GM19463 (cell line): Measurements from ENCODE around the gene METRNL.
"Not testable (repeated sequence)": the region's sequence is repeated elsewhere in the genome, so short reads cannot be mapped to it uniquely, and the experiment has no call there.

ENCODE experiments used
- ATAC-seq: cut with Tn5 transposase; IDR thresholded peaks from one replicate; pipeline ENCODE4 v1.9.1; 2021; ENCODE audit warnings: mild to moderate bottlenecking, moderate library complexity; ENCODE audit not compliant: unreplicated experiment

Gene METRNL

GRCh38 chr17:83051396-83052240, 27.8 kb upstream of the METRNL start:
- ATAC-seq = peak; percentile 83

- ATAC-seq = no peak
Measured at GRCh38 chr17:83052241-83052564, 27.2 kb upstream of the METRNL start.

GRCh38 chr17:83053021-83053681, 26.3 kb upstream of the METRNL start:
- no peak for ATAC-seq

GRCh38 chr17:83053739-83054451, 25.5 kb upstream of the METRNL start:
- no peak for ATAC-seq

GRCh38 chr17:83054518-83055125, 24.8 kb upstream of the METRNL start:
- ATAC-seq = no peak

GRCh38 chr17:83055176-83055575, 24.2 kb upstream of the METRNL start:
- not testable (repeated sequence) for ATAC-seq

GRCh38 chr17:83055911-83056582, 23.4 kb upstream of the METRNL start:
- ATAC-seq = no peak

GRCh38 chr17:83056583-83057396, 22.6 kb upstream of the METRNL start:
- ATAC-seq = no peak

GRCh38 chr17:83057397-83057761, 22.0 kb upstream of the METRNL start:
- no peak for ATAC-seq

- ATAC-seq = no peak
Measured at GRCh38 chr17:83057793-83058265, 21.6 kb upstream of the METRNL start.

- ATAC-seq = no peak
Measured at GRCh38 chr17:83058266-83058798, 21.1 kb upstream of the METRNL start.

- no peak for ATAC-seq
Measured at GRCh38 chr17:83061586-83061985, 17.8 kb upstream of the METRNL start.

GRCh38 chr17:83062011-83062817, 17.2 kb upstream of the METRNL start:
- no peak for ATAC-seq

GRCh38 chr17:83062818-83063671, 16.4 kb upstream of the METRNL start:
- ATAC-seq = no peak

GRCh38 chr17:83064021-83064731, 15.2 kb upstream of the METRNL start:
- ATAC-seq = no peak

- no peak for ATAC-seq
Measured at GRCh38 chr17:83064732-83065659, 14.4 kb upstream of the METRNL start.
